ENCODE data around the gene C17orf114.

The C17orf114 gene

DNA sequence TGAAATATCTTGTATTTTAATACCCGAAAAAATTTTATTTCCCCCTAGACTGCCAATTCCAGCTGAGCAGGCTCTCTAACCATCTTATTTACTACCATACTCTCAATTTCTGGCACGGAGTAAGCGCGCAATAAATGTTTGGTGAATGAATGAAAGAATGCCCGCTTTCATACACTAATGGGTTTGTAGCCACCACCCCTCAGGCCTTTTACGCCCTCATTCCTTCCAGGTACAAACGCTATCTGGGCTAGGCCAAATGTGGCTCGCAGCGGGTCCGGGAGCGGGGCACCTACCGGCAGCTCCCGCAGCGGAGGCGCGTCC is 4.3 kb upstream of the C17orf114 start:
- H3F3A ChIP-seq (ENCODE audit: insufficient read depth, low read length, poor library complexity, severe bottlenecking) = no peaks in the 10 kb centered on the region
- H3K27ac ChIP-seq (ENCODE audit: low read length) = no peak overlapping the region
- H2AFZ ChIP-seq (ENCODE audit: low read depth, low read length) = no peak overlapping the region
- H3K9me3 ChIP-seq (ENCODE audit: low read length) = no peaks in the 10 kb centered on the region
- H3K4me2 ChIP-seq (ENCODE audit: low read length) = no peak overlapping the region
- H3K27me3 ChIP-seq (ENCODE audit: insufficient read depth, low read depth, low read length) = peaks cover 11% of the 10 kb centered on the region
- H3K79me2 ChIP-seq (replicated peaks; ENCODE audit: insufficient read depth, low read length) = no peaks in the 10 kb centered on the region
- H3K4me3 ChIP-seq (ENCODE audit: low read length) = peak overlapping the region; percentile 59
- no peaks in the 10 kb centered on the region for H3K9me2 ChIP-seq (ENCODE audit: insufficient read depth, low read length)
- H3K36me3 ChIP-seq (ENCODE audit: insufficient read depth, low read length) = no peaks in the 10 kb centered on the region
- H3K9ac ChIP-seq (ENCODE audit: low read length) = peak overlapping the region; percentile 46
- TF ChIP-seq EZH2 (IDR thresholded peaks at IDR 0.05; ENCODE audit: borderline replicate concordance, insufficient read depth, low read length, poor library complexity, severe bottlenecking) (no peak), EP300 (conservative IDR thresholded peaks at IDR 0.05; ENCODE audit: poor library complexity, severe bottlenecking) (no peak), MXI1 (conservative IDR thresholded peaks at IDR 0.05; ENCODE audit: poor library complexity, severe bottlenecking) (no peak), TAF1 (IDR thresholded peaks at IDR 0.05; ENCODE audit: low read depth) (no peak), RAD21 (conservative IDR thresholded peaks at IDR 0.05) (no peak)
- TF ChIP-seq, protein P1, sequence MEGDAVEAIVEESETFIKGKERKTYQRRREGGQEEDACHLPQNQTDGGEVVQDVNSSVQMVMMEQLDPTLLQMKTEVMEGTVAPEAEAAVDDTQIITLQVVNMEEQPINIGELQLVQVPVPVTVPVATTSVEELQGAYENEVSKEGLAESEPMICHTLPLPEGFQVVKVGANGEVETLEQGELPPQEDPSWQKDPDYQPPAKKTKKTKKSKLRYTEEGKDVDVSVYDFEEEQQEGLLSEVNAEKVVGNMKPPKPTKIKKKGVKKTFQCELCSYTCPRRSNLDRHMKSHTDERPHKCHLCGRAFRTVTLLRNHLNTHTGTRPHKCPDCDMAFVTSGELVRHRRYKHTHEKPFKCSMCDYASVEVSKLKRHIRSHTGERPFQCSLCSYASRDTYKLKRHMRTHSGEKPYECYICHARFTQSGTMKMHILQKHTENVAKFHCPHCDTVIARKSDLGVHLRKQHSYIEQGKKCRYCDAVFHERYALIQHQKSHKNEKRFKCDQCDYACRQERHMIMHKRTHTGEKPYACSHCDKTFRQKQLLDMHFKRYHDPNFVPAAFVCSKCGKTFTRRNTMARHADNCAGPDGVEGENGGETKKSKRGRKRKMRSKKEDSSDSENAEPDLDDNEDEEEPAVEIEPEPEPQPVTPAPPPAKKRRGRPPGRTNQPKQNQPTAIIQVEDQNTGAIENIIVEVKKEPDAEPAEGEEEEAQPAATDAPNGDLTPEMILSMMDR (IDR thresholded peaks at IDR 0.05; ENCODE audit: poor library complexity, severe bottlenecking) = no peak
- H4K20me1 ChIP-seq (ENCODE audit: insufficient read depth) = no peaks in the 10 kb centered on the region

DNA sequence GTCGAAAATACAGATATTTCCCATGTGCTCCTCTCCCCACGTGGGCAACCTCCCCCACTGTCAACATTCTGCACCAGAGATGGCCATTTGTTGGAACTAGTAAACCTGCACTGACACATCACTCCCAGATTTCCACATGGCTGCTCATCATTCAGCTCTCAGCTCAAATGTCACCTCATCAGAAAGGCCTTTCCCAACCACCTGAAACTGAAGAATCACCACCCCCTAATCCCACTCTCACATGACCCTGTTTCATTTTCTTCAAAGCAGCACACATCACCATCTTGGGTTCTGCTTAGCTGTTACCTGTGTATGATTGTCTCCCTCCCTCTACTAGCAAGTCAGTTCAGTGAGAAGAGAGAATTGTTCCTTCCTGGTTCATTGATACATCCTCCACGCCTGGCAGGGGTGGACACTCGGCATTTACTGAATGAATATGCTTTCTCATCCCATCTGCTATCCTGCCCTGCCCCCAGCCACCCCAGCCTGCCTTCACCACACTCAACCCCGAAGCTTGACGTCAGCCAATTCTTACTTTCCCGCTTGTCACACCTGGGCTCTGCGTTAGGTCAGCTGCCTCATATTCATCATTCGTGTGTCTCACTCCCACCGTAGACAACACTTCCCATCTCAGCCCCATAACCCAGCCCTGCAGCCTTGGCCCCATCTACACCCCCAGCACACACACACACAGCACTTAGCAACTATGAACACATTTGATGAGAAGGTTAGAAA is 1.5 kb downstream of the C17orf114 start:
- no peak for TF ChIP-seq RAD21 (conservative IDR thresholded peaks at IDR 0.05)
- no peaks in the 10 kb centered on the region for H3K9me3 ChIP-seq (ENCODE audit: low read length)
- no peaks in the 10 kb centered on the region for H3K9me2 ChIP-seq (ENCODE audit: insufficient read depth, low read length)
- no peaks in the 10 kb centered on the region for H3K27me3 ChIP-seq (ENCODE audit: insufficient read depth, low read depth, low read length)
- H3K27ac ChIP-seq (ENCODE audit: low read length) = no peak overlapping the region
- no peak overlapping the region for H3K4me3 ChIP-seq (ENCODE audit: low read length)
- no peak overlapping the region for H2AFZ ChIP-seq (ENCODE audit: low read depth, low read length)
- no peaks in the 10 kb centered on the region for H3F3A ChIP-seq (ENCODE audit: insufficient read depth, low read length, poor library complexity, severe bottlenecking)
- no peaks in the 10 kb centered on the region for H4K20me1 ChIP-seq (ENCODE audit: insufficient read depth)
- H3K4me2 ChIP-seq (ENCODE audit: low read length) = no peak overlapping the region
- H3K36me3 ChIP-seq (ENCODE audit: insufficient read depth, low read length) = no peaks in the 10 kb centered on the region
- H3K79me2 ChIP-seq (replicated peaks; ENCODE audit: insufficient read depth, low read length) = peaks cover 14% of the 10 kb centered on the region
- H3K9ac ChIP-seq (ENCODE audit: low read length) = no peak overlapping the region

DNA sequence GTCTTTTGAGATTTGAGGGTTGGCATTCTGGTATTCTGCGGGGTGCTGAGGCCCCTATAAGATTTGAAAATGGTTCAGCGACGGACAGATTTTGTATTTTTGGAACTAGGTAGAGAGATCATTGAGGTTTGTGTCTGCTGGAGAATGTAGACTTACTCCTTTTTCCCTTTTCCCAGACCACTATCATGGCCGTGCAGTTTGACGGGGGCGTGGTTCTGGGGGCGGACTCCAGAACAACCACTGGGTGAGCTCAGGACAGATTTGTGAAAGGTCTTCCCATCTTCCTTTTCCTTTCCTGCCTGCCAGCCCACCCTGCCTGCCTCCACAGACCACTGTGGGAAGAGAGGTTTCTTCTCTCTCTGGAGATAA is 5.6 kb downstream of the C17orf114 start:
- peak overlapping the region; percentile 84 for H3K27ac ChIP-seq (ENCODE audit: low read length)
- H3K4me3 ChIP-seq (ENCODE audit: low read length) = peak overlapping the region; percentile 74

More for the DNA sequence above, 5.6 kb downstream of the C17orf114 start:
- Histone ChIP-seq H2AFZ (ENCODE audit: low read depth, low read length) (peak overlapping the region; percentile 81), H3K4me2 (ENCODE audit: low read length) (peak overlapping the region; percentile 71), H4K20me1 (ENCODE audit: insufficient read depth) (no peaks in the 10 kb centered on the region), H3K9me2 (ENCODE audit: insufficient read depth, low read length) (no peaks in the 10 kb centered on the region), H3K27me3 (ENCODE audit: insufficient read depth, low read depth, low read length) (no peaks in the 10 kb centered on the region), H3K9me3 (ENCODE audit: low read length) (no peaks in the 10 kb centered on the region), H3K9ac (ENCODE audit: low read length) (peak overlapping the region; percentile 84), H3K79me2 (replicated peaks; ENCODE audit: insufficient read depth, low read length) (peaks cover 14% of the 10 kb centered on the region), H3F3A (ENCODE audit: insufficient read depth, low read length, poor library complexity, severe bottlenecking) (no peaks in the 10 kb centered on the region), H3K36me3 (ENCODE audit: insufficient read depth, low read length) (no peaks in the 10 kb centered on the region)
- TF ChIP-seq REST (IDR thresholded peaks at IDR 0.05; ENCODE audit: borderline replicate concordance) (no peak), TAF1 (IDR thresholded peaks at IDR 0.05; ENCODE audit: low read depth) (no peak), RAD21 (conservative IDR thresholded peaks at IDR 0.05) (no peak), EZH2 (IDR thresholded peaks at IDR 0.05; ENCODE audit: borderline replicate concordance, insufficient read depth, low read length, poor library complexity, severe bottlenecking) (no peak), MXI1 (conservative IDR thresholded peaks at IDR 0.05; ENCODE audit: poor library complexity, severe bottlenecking) (no peak), SMC3 (conservative IDR thresholded peaks at IDR 0.05; ENCODE audit: poor library complexity) (no peak), POLR2AphosphoS5 (IDR thresholded peaks at IDR 0.05) (no peak), EP300 (conservative IDR thresholded peaks at IDR 0.05; ENCODE audit: poor library complexity, severe bottlenecking) (no peak)
- TF ChIP-seq, protein P1 (IDR thresholded peaks at IDR 0.05; ENCODE audit: poor library complexity, severe bottlenecking) = no peak

Data from neural cell (in vitro differentiated cells).